GM21723 (cell line): ENCODE measurements around the gene UBR1.
"Not testable (repeated sequence)": the region's sequence is repeated elsewhere in the genome, so short reads cannot be mapped to it uniquely, and the experiment has no call there.

Experiments used
- ATAC-seq: cut with Tn5 transposase; IDR thresholded peaks from one replicate; pipeline ENCODE4 v1.9.1; 2021; ENCODE audit warnings: mild to moderate bottlenecking, moderate library complexity; ENCODE audit not compliant: unreplicated experiment

The UBR1 gene

GRCh38 chr15:42919308-42919707 is 186.5 kb downstream of the UBR1 start:
- ATAC-seq, result no peak

GRCh38 chr15:42918047-42918446 is 187.8 kb downstream of the UBR1 start:
- no peak for ATAC-seq

GRCh38 chr15:42915654-42916315 is 190.1 kb downstream of the UBR1 start:
- no peak for ATAC-seq

- no peak for ATAC-seq
Measured at GRCh38 chr15:42914728-42915497, 190.9 kb downstream of the UBR1 start.

GRCh38 chr15:42911058-42911592 is 194.7 kb downstream of the UBR1 start:
- ATAC-seq, result no peak

GRCh38 chr15:42908538-42908937 is 197.3 kb downstream of the UBR1 start:
- ATAC-seq, result no peak

- ATAC-seq, result no peak
Measured at GRCh38 chr15:42903388-42904324, 202.2 kb downstream of the UBR1 start.

- not testable (repeated sequence) for ATAC-seq
Measured at GRCh38 chr15:42893911-42894310, 211.9 kb downstream of the UBR1 start.
